ENCODE data around the gene TMEM187. TPM values are rescaled to one million over a fixed set of nuclear protein-coding genes. Genes with fewer than 3 reads are reported as not detected.

The TMEM187 gene
- total and polyA plus RNA-seq, 2 of the 4 experiments (the other 2 are of a cell fraction) = 3.4 to 6.2 TPM

DNA sequence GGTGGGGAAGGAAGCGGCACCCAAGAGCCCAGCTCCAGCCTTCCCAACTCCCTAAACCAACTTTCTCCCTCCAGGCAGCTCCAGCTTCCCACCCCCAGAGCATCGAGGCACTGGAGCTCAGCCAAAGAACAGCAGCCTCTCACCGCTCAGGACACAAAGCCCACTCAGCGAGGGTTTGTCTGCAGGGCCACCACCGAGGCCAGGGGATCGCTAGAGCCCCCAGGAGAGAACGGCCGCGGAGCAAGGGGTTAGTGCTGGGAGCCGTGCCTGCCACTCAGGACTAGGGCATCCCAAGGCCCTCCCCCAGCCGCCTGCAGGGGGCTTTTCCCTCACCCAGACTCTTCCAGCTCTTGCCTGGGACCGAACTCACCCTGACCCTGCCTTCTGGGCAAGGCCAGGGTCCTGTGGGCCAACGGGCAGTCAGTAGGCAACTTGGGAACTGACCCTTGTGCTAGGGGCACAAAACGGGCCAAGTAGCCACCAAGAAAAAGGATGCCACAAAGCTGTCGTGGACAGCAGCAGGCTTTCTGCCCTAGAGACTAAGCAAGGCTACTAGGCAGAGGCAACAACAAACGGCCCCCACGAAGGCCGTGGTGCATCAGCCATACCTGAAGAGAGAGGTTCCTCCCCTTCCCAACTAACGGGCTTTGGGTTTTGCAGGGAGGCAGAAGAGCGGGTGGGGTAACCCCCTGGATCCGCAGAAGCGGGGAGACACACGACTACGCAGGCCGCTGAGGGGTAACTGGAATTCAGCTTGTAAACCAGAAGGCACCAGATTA, 3.2 kb upstream of the TMEM187 start:
- no peak overlapping the region for H3K56ac ChIP-seq (ENCODE audit: extremely low read depth, insufficient read depth, low read length)
- DNase-seq = no peak
- peak overlapping the region; percentile 60; the same call in 1 of the 2 replicates for H4K91ac ChIP-seq (ENCODE audit: insufficient read depth, low read depth, low read length)
- H3K14ac ChIP-seq (replicated peaks; ENCODE audit: low read depth, low read length) = peak overlapping the region; percentile 31; the same call in 1 of the 2 replicates
- no peak overlapping the region; the same call in none of the 2 replicates for H2AK5ac ChIP-seq (ENCODE audit: low read depth, low read length)
- peak overlapping the region; percentile 100 for H3K27ac ChIP-seq (ENCODE audit: insufficient read depth, low read length)
- intact Hi-C loops (cut with micrococcal nuclease) = no loop called here
- in situ Hi-C loops (cut with MboI; ENCODE audit: low sequenced_read_pairs) = loop anchor here (10.0 kb wide), 1 partner anchor 205 kb away; the partner anchor contains the start of gene PLXNB3
- 33% methylated on average over 8 of the region's 25 CpGs; no CpG with 5 or more reads in 1 of the 2 experiments for WGBS, 2 experiments (ENCODE audit: extremely low coverage in 2 of 2, insufficient read length in 1 of 2)
- H3K9ac ChIP-seq (ENCODE audit: low read depth, low read length) = peak overlapping the region; percentile 93
- no peak overlapping the region for H2BK20ac ChIP-seq (ENCODE audit: low read depth, low read length)
- H4K5ac ChIP-seq (ENCODE audit: low read depth, low read length) = no peak overlapping the region
- ATAC-seq (ENCODE audit: low read depth) = no peak
- H3K4me2 ChIP-seq (ENCODE audit: low read depth, low read length) = peak overlapping the region; percentile 81
- dilution Hi-C loops (cut with HindIII; ENCODE audit: low sequenced_read_pairs, unreplicated experiment) = no loop called here
- no peak overlapping the region for H4K8ac ChIP-seq (ENCODE audit: low read depth in 2 of 2, low read length in 2 of 2)
- peak overlapping the region; percentile 96 for H3K4me3 ChIP-seq (ENCODE audit: insufficient read depth, low read depth, low read length)
- H2BK5ac ChIP-seq (ENCODE audit: low read depth, low read length, poor library complexity, severe bottlenecking) = peak overlapping the region; percentile 60
- H2BK15ac ChIP-seq (ENCODE audit: low read depth, low read length) = no peak overlapping the region
- H3K23ac ChIP-seq (ENCODE audit: low read depth, low read length) = peak overlapping the region; percentile 65
- H3K4ac ChIP-seq (ENCODE audit: low read depth, low read length) = peak overlapping the region; percentile 3; the same call in 1 of the 2 replicates
- BruUV-seq (replicated peaks) = no TSS peak
- no peak overlapping the region for H3K18ac ChIP-seq (ENCODE audit: low read depth, low read length)
- peak overlapping the region; percentile 81 for H2AK9ac ChIP-seq (replicated peaks; ENCODE audit: low read depth, low read length, poor library complexity)
- ChIA-PET CTCF (no interaction called here), POLR2A (ENCODE audit: unreplicated experiment) (no interaction called here)
- no peak for TF ChIP-seq POLR2A (IDR thresholded peaks at IDR 0.05; ENCODE audit: low read depth, low read length)
- no peak for TF ChIP-seq CHD1 (IDR thresholded peaks at IDR 0.05; ENCODE audit: low read depth, low read length)
- no peak for TF ChIP-seq NFE2L2 (IDR thresholded peaks at IDR 0.05; ENCODE audit: low read depth, low read length)
- no peak for TF ChIP-seq ELK1 (IDR thresholded peaks at IDR 0.05; ENCODE audit: borderline replicate concordance, low read depth, low read length)
- peak overlapping the region; percentile 14 for H2AFZ ChIP-seq (replicated peaks; ENCODE audit: low read length, poor library complexity)
- peaks cover 8 to 27% of the 10 kb centered on the region in 2 experiments; a peak in 2 of 4 replicates for H3K79me1 ChIP-seq (ENCODE audit: low read depth in 1 of 2, low read length in 2 of 2)
- H3K9me1 ChIP-seq (ENCODE audit: insufficient read depth, low read length) = peaks cover 12% of the 10 kb centered on the region; the same call in 1 of the 2 replicates
- no peaks in the 10 kb centered on the region for H3K9me3 ChIP-seq (ENCODE audit: control insufficient read depth, insufficient read depth, low read length)
- peaks cover under 1% of the 10 kb centered on the region; the same call in 1 of the 2 replicates for H3K36me3 ChIP-seq (ENCODE audit: control insufficient read depth, insufficient read depth, low read length)
- H3K4me1 ChIP-seq (ENCODE audit: control insufficient read depth, insufficient read depth, low read length) = peaks cover 22% of the 10 kb centered on the region
- H3K27me3 ChIP-seq (ENCODE audit: control insufficient read depth, insufficient read depth, low read length) = no peaks in the 10 kb centered on the region
- H4K20me1 ChIP-seq (ENCODE audit: insufficient read depth, low read length) = peaks cover 65% of the 10 kb centered on the region
- H2BK120ac ChIP-seq (ENCODE audit: low read depth, low read length) = no peak overlapping the region

Data from IMR-90 (cell line).